ENCODE measurements around the gene PHACTR4. TPM values are rescaled to one million over a fixed set of nuclear protein-coding genes. Genes with fewer than 3 reads are reported as not detected.

The PHACTR4 gene
- total and polyA plus RNA-seq, 2 of the 8 experiments (the other 6 are each of a cell fraction or from before 2014, with no cell fraction given), result 23.7 to 57.8 TPM

- TF ChIP-seq TBP (IDR thresholded peaks at IDR 0.05; ENCODE audit: low read depth, low read length), result no peak
- no peak for TF ChIP-seq TAF1 (IDR thresholded peaks at IDR 0.05; ENCODE audit: low read depth, low read length)
- no peak for TF ChIP-seq TEAD4 (IDR thresholded peaks at IDR 0.05; ENCODE audit: low read depth, low read length)
Observed at GRCh38 chr1:28449904-28450303, 80.4 kb downstream of the PHACTR4 start (continued).

Data from H1 (cell line).